Loucy (cell line): Measurements from ENCODE around the gene ACP3.

Experiments
- H2AFZ ChIP-seq: fragments of 200-600 bp; sonication (generic); 2 replicates; pipeline ENCODE4 v1.6.0; 2016; ENCODE audit warnings: antibody characterized with exemption, mild to moderate bottlenecking, low read length, moderate library complexity
- H3F3A ChIP-seq: fragments of 200-600 bp; 2 replicates; pipeline ENCODE4 v1.6.0; 2016; ENCODE audit warnings: antibody characterized with exemption, low read depth, mild to moderate bottlenecking
- H3K27me3 ChIP-seq: fragments of 200-600 bp; sonication (generic); 2 replicates; pipeline ENCODE4 v1.6.1; 2014; ENCODE audit warnings: low read length, mild to moderate bottlenecking; ENCODE audit not compliant: insufficient read depth, poor library complexity, severe bottlenecking
- H3K36me3 ChIP-seq: fragments of 200-600 bp; sonication (generic); 2 replicates; pipeline ENCODE4 v1.6.1; 2016; ENCODE audit warnings: low read length; ENCODE audit not compliant: insufficient read depth
- H3K4me1 ChIP-seq: fragments of 200-600 bp; sonication (generic); 2 replicates; pipeline ENCODE4 v1.5.1; 2014; ENCODE audit warnings: low read length, mild to moderate bottlenecking; ENCODE audit not compliant: insufficient read depth, poor library complexity, severe bottlenecking
- H3K4me2 ChIP-seq: fragments of 200-600 bp; sonication (generic); 2 replicates; pipeline ENCODE4 v1.6.0; 2014; ENCODE audit warnings: antibody characterized with exemption, low read length, low read depth, mild to moderate bottlenecking; ENCODE audit not compliant: poor library complexity, severe bottlenecking
- H3K4me3 ChIP-seq: fragments of 200-600 bp; sonication (generic); 2 replicates; pipeline ENCODE4 v1.5.1; 2014; ENCODE audit warnings: low read length, mild to moderate bottlenecking, mixed read lengths; ENCODE audit not compliant: poor library complexity, severe bottlenecking
- H3K79me2 ChIP-seq: fragments of 200-600 bp; sonication (generic); 2 replicates; pipeline ENCODE4 v1.6.1; 2014; ENCODE audit warnings: low read length; ENCODE audit not compliant: insufficient read depth
- H3K9ac ChIP-seq: fragments of 200-600 bp; sonication (generic); 2 replicates; pipeline ENCODE4 v1.6.0; 2014; ENCODE audit warnings: mild to moderate bottlenecking, low read depth, low read length, moderate library complexity; ENCODE audit not compliant: poor library complexity, severe bottlenecking
- H3K9me2 ChIP-seq: fragments of 200-600 bp; sonication (generic); replicated peaks from 2 replicates; pipeline ENCODE4 v1.6.1; 2016; ENCODE audit warnings: low read depth, low read length, mixed read lengths
- H3K9me3 ChIP-seq: fragments of 200-600 bp; sonication (generic); 2 replicates; pipeline ENCODE4 v1.6.1; 2014; ENCODE audit warnings: mild to moderate bottlenecking, antibody characterized with exemption, low read length, low read depth; ENCODE audit not compliant: insufficient read depth
- H4K20me1 ChIP-seq: fragments of 200-600 bp; sonication (generic); 2 replicates; pipeline ENCODE4 v1.6.0; 2014; ENCODE audit warnings: antibody characterized with exemption, low read length, mild to moderate bottlenecking; ENCODE audit not compliant: insufficient read depth, poor library complexity, severe bottlenecking
- EZH2phosphoT487 ChIP-seq: fragments of 200-600 bp; IDR thresholded peaks from 2 replicates; pipeline ENCODE4 v1.6.1; 2018; ENCODE audit warnings: antibody characterized with exemption, mild to moderate bottlenecking, moderate library complexity, borderline replicate concordance
- TF ChIP-seq, protein P1 (sequence below): fragments of 200-600 bp; sonication (generic); conservative IDR thresholded peaks from 2 replicates; pipeline ENCODE4 v1.5.1; 2014; ENCODE audit warnings: mild to moderate bottlenecking, antibody characterized with exemption, low read length

ACP3 gene

DNA sequence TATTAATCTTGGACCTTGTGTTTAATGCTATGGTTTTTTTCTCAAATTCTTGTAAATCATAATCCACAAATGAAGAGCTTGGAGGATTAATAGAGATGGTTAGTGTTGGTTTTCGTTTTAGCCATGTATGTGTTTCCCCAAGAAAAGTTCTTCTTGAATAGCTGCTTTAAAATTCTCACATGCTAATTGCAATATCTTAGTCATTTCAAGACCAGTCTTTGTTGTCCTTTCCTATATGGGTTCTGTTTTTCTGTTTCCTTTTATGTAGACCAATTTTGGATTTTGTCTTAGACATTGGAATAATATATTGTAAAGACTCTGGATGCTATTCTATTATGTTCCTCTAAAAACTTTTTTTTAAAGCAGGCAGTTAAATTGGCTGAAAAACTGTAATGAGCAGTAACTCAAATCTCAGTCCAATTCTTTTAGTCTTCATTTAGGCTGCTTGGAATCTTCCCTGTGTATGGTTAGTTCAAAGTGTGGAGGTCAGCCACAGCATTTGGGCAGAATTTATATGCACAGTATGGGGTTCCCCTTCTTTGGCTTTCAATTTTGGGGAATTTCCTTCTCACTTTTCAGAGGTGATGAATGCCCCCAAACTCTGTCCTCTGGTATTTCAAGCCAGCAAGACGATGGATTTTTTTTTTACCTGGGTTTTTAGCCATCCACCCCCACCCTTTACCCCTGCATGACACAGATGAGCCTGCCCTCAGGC is 61.0 kb downstream of the ACP3 start:
- Histone ChIP-seq H2AFZ (no peak overlapping the region), H3K79me2 (no peaks in the 10 kb centered on the region), H3K9ac (no peak overlapping the region), H3K36me3 (no peaks in the 10 kb centered on the region), H3K9me3 (peaks cover 3% of the 10 kb centered on the region; the same call in 1 of the 2 replicates), H4K20me1 (no peaks in the 10 kb centered on the region), H3K4me2 (no peak overlapping the region), H3K4me1 (no peaks in the 10 kb centered on the region), H3K27me3 (no peaks in the 10 kb centered on the region), H3K4me3 (no peak overlapping the region), H3F3A (no peaks in the 10 kb centered on the region), H3K9me2 (no peaks in the 10 kb centered on the region)
- no peak for TF ChIP-seq EZH2phosphoT487
- TF ChIP-seq, protein P1, sequence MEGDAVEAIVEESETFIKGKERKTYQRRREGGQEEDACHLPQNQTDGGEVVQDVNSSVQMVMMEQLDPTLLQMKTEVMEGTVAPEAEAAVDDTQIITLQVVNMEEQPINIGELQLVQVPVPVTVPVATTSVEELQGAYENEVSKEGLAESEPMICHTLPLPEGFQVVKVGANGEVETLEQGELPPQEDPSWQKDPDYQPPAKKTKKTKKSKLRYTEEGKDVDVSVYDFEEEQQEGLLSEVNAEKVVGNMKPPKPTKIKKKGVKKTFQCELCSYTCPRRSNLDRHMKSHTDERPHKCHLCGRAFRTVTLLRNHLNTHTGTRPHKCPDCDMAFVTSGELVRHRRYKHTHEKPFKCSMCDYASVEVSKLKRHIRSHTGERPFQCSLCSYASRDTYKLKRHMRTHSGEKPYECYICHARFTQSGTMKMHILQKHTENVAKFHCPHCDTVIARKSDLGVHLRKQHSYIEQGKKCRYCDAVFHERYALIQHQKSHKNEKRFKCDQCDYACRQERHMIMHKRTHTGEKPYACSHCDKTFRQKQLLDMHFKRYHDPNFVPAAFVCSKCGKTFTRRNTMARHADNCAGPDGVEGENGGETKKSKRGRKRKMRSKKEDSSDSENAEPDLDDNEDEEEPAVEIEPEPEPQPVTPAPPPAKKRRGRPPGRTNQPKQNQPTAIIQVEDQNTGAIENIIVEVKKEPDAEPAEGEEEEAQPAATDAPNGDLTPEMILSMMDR, result no peak

DNA sequence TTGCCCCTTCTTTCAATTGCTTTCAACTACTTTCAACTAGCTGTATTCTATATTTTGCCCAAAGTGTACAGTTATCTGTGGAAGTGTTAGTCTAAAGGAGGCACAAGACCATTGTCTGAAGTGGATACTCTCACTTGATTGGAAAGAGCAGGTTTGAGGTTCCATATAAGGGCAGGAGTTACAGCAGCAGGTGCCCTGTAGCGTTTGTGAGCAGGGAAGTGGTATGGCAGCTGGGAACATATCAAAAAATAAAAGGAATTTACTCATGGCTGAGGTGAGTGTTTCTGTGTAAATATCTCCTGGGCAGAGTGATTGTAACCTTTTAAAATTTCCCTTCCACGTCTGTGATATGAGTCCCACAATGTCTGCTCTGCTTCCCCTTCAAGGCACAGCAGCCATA is 61.6 kb downstream of the ACP3 start:
- no peaks in the 10 kb centered on the region for H3K9me2 ChIP-seq
- no peaks in the 10 kb centered on the region for H3K36me3 ChIP-seq
- H2AFZ ChIP-seq, result no peak overlapping the region
- no peak overlapping the region for H3K4me3 ChIP-seq
- no peaks in the 10 kb centered on the region for H3F3A ChIP-seq
- no peak overlapping the region for H3K4me2 ChIP-seq
- no peak overlapping the region for H3K9ac ChIP-seq
- H4K20me1 ChIP-seq, result no peaks in the 10 kb centered on the region
- peaks cover 3% of the 10 kb centered on the region; the same call in 1 of the 2 replicates for H3K9me3 ChIP-seq
- no peaks in the 10 kb centered on the region for H3K27me3 ChIP-seq
- H3K4me1 ChIP-seq, result no peaks in the 10 kb centered on the region
- H3K79me2 ChIP-seq, result no peaks in the 10 kb centered on the region
- no peak for TF ChIP-seq EZH2phosphoT487
- TF ChIP-seq, protein P1, result no peak

DNA sequence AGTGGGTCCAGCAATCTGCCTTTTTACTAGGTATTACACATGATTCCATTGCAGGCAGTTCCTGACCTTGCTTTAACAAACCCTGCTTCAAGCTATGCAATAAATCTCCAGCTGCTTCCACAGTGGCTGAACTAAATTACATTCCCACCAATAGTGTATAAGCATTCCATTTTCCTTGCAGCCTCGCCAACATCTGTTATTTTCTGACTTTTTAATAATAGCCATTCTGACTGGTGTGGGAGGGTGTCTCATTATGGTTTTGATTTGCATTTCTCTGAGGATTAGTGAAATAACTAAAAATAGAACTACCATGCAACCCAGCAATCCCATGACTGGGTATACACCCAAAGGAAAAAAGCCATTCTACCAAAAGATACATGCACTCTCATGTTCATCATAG is 63.7 kb downstream of the ACP3 start:
- H3K27me3 ChIP-seq, result no peaks in the 10 kb centered on the region
- H2AFZ ChIP-seq, result no peak overlapping the region
- no peaks in the 10 kb centered on the region for H3K9me2 ChIP-seq
- H3K9ac ChIP-seq, result no peak overlapping the region
- peaks cover 3% of the 10 kb centered on the region; the same call in 1 of the 2 replicates for H3K9me3 ChIP-seq
- H3K4me2 ChIP-seq, result no peak overlapping the region
- H3K36me3 ChIP-seq, result no peaks in the 10 kb centered on the region
- H3K4me1 ChIP-seq, result peaks cover under 1% of the 10 kb centered on the region
- TF ChIP-seq, protein P1, result no peak
- no peak for TF ChIP-seq EZH2phosphoT487
- H4K20me1 ChIP-seq, result no peaks in the 10 kb centered on the region
- no peaks in the 10 kb centered on the region for H3K79me2 ChIP-seq
- H3K4me3 ChIP-seq, result no peak overlapping the region
- H3F3A ChIP-seq, result no peaks in the 10 kb centered on the region
